GM18505 (cell line): ENCODE results near the gene ZNF814.
"Not testable (repeated sequence)": the region's sequence is repeated elsewhere in the genome, so short reads cannot be mapped to it uniquely, and the experiment has no call there.

Experiments used
- ATAC-seq: cut with Tn5 transposase; IDR thresholded peaks from one replicate; pipeline ENCODE4 v1.9.1; 2021; ENCODE audit not compliant: unreplicated experiment
- POLR2A ChIP-seq: IDR thresholded peaks from 4 replicates; pipeline ENCODE4 v1.6.1; 2011; ENCODE audit warnings: borderline replicate concordance; ENCODE audit not compliant: insufficient read depth, insufficient read length; ENCODE audit errors: extremely low read depth

Gene ZNF814

DNA sequence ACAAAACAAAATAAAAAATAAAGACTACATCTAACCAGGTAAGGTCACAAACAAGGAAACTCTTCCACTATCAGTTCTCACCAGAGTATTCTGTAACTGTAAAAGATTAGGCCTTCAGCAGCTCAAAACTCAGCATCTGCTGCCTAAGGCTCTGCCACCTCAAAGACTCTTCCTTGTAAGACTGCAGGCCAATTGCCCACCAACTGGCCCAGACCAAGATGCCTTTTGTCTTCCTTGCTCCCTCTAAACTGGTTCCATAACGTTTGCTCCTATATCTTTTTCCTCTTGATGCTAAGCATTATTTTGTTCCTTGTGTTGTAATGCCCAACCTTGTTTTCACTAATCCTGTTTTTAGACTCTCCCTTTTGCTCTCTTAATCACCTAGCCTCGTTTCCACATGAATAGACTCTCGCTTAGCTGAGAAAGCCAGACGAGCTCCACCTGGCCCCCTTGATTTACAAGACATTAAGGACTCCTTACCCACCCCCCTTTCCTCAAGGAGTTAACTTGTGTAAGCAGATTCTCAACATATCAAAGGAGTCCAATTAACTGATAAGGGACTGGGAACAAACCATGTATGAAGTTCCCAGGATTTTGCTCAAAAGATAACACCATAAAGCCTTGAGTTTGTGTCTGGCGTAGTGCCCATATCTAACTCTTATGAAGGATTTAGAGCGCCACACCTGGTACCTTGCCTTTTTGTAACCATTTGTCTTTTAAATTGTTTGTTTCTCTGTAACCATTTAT is 1.5 kb downstream of the ZNF814 start:
- ATAC-seq: no peak
- no peak for TF ChIP-seq POLR2A

- no peak for TF ChIP-seq POLR2A
- no peak for ATAC-seq
Measured at GRCh38 chr19:57886046-57886445, 2.8 kb downstream of the ZNF814 start.

- ATAC-seq: not testable (repeated sequence)
Measured at GRCh38 chr19:57873883-57874799, 14.7 kb downstream of the ZNF814 start.

- no peak for ATAC-seq
- TF ChIP-seq POLR2A: no peak
Measured at GRCh38 chr19:57872450-57872849, 16.4 kb downstream of the ZNF814 start.

GRCh38 chr19:57870225-57870624 is 18.6 kb downstream of the ZNF814 start:
- no peak for TF ChIP-seq POLR2A
- ATAC-seq: no peak

- not testable (repeated sequence) for ATAC-seq
Measured at GRCh38 chr19:57869655-57870054, 19.2 kb downstream of the ZNF814 start.

DNA sequence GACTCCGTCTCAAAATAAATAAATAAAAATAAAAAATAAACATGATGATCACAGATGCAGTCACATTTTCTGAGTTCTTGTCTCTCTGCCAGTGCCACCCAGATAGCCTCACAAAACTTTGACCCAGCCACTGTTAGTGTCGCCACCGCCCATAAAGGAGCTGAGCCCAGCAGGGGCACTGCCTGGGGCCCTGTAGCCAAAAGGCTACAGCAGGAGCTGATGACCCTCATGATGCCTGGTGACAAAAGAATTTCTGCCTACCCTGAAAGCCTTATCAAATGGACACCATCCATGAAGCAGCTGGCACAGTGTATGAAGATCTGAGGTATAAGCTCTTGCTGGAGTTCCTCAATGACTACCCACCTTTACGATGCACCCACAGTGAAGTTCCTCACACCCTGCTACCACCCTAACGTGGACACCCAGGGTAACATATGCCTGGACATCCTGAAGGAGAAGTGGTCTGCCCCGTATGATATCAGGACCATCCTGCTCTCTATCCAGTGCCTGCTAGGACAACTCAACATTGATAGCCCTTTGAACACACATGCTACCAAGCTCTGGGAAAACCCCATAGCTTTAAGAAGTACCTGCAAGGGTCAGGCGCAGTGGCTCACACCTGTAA is 20.9 kb downstream of the ZNF814 start:
- TF ChIP-seq POLR2A: no peak
- ATAC-seq: no peak

- not testable (repeated sequence) for ATAC-seq
Measured at GRCh38 chr19:57862351-57862750, 26.5 kb downstream of the ZNF814 start.

DNA sequence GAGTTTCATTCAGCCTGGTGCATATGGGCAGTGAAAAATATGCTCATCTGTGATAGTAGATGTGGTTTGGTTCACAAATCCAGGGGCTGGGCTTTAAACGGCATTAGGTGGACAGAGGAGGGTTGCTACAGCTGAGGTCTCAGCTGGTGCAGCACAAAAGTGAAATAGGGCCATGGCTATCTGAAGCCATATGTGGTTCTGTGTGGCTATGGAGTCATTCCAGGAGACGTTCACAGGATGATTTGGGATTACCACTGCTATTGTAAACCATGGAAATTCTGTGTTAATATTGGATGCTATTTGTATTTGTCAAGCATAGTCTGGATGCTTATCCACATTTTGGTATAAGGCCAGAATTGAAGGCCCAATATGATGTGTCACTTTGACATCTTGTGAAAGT is 34.7 kb downstream of the ZNF814 start:
- not testable (repeated sequence) for ATAC-seq

- ATAC-seq: not testable (repeated sequence)
Measured at GRCh38 chr19:57851812-57852603, 36.8 kb downstream of the ZNF814 start.

DNA sequence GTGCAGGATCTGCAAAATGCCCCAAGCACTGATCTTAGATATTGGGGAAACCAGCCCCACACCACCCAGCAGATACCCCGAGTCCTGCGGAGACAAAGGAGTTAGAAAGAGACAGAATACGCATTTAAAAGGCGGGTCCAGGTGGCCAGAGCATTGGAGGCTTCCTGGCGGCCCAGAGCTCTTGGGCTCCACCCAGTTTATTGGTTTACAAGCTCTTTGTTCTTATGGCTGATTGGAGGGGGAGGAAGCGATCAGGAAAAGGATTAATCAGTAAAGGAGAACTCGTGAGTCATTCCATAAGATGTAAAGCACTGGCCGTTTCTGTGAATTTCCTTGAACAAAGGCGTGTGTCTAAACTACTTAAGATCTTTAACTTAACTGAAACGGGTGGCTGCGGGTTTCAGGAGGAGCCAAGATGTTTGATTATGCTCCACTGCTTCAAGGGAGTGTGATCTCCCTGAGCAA is 38.3 kb downstream of the ZNF814 start:
- no peak for ATAC-seq

DNA sequence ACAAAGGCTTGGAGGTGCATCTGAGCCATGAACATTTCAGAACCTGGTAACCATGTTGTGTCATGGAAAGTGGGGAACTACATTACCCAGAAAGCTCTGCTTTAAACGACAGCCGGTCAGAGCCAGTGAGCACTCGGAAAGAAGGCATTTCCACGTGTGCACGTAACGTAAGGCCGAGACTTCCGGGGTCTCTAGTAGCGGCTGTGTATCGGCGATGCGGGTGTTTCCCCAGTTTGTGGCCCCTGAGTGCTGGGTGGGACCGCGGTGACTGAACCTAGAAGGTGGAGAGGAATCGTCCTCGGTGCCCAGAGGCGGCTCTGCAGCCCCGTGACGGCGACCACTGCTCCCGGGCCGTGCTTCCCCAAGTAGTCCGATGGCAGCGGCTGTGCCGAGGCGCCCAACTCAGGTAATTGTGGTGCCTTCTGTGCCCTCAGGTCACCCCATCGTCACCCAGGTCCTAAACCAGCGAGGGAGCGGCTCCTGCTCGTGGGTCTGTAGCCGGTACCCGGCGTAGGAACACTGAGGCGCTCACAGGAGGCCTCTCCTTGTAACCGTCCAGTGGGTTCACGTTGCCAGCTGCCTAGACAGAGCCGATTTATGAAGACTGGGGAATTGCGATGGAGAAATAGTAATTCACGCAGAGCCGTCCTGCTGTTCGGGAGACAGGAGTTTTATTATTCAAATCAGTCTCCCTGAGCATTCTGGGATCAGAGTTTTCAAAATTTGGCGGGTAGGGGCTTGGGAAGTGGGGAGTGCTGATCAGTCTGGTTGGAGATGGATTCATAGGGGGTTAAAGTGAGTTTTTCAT is 39.0 kb downstream of the ZNF814 start, which contains the start of gene ZNF587:
Gene ZNF587 (plus strand): TSS at position 194 of the 808 bp plus-strand sequence. CDS start 180 bp downstream, at position 374.
- ATAC-seq: peak; percentile 91
- peak; percentile 75 for TF ChIP-seq POLR2A

More for the DNA sequence above, 38.3 kb downstream of the ZNF814 start:
- no peak for TF ChIP-seq POLR2A

DNA sequence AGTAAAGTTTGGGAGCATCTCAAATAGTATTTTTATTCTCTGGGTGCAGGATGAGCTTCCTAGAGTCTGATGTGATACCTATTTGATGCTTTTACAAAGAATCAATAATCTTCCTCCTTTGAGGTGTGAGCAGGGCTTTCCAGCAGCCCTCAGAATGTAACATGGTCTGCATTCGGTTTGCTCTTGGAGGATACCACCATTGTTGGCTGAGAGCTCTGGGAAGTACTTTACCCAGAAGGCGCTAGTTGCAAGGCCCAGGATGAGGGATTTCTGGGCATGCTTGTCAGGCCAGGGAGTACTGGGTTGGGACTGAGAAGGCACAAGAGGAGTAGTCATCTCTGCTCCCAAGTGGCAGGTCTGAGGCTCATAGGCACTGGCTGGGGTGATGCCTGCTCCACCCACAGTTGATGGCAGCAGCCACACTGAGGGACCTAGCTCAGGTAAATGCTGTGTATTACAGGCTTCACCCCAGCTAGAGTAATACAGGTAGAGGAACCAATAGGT is 39.6 kb downstream of the ZNF814 start:
- ATAC-seq: peak; percentile 4

- not testable (repeated sequence) for ATAC-seq
Measured at GRCh38 chr19:57847164-57847563, 41.7 kb downstream of the ZNF814 start.
